Activated naive CD4-positive, alpha-beta T cell treated with anti-CD3 and anti-CD28 coated beads for 36 hours (primary cell): Measurements from ENCODE around the gene FLVCR2. TPM values are rescaled to one million over a fixed set of nuclear protein-coding genes. Genes with fewer than 3 reads are reported as not detected.

Experiments
- CTCF ChIA-PET: fragments of 350-600 bp; sonication (Branson Sonifier 250); formaldehyde crosslinking; loops from one replicate; lab custom pipeline; 2021; ENCODE audit warnings: antibody characterized with exemption; lab: Charles Lee
- DNase-seq: peaks from one replicate; pipeline ENCODE4 v3.0.0-alpha.2; 2020
- H3K27ac Mint-ChIP-seq: one replicate; pipeline ENCODE4 v1.8.0; 2021; ENCODE audit warnings: mild to moderate bottlenecking, mixed read lengths
- H3K27me3 Mint-ChIP-seq: one replicate; pipeline ENCODE4 v1.8.0; 2021; ENCODE audit warnings: low read depth, mixed read lengths
- H3K36me3 Mint-ChIP-seq: one replicate; pipeline ENCODE4 v1.8.0; 2021; ENCODE audit warnings: low read depth, mixed read lengths
- H3K4me1 Mint-ChIP-seq: one replicate; pipeline ENCODE4 v1.8.0; 2021; ENCODE audit warnings: low read depth, mixed read lengths
- H3K4me3 Mint-ChIP-seq: one replicate; pipeline ENCODE4 v1.8.0; 2021; ENCODE audit warnings: mild to moderate bottlenecking, moderate library complexity, mixed read lengths
- H3K9me3 Mint-ChIP-seq: one replicate; pipeline ENCODE4 v1.8.0; 2021; ENCODE audit warnings: mixed read lengths
- intact Hi-C: fragments of 100-400 bp; cut with micrococcal nuclease; formaldehyde crosslinking; loops from one replicate; pipeline ENCODE4 v1.15.1; 2023
- total RNA-seq, 2 experiments: library from RNA; stranded (reverse); gene quantifications; one replicate each; pipeline ENCODE4 v1.2.3, GENCODE V29; 2021

Gene FLVCR2
- total RNA-seq, 2 experiments from 2014 or later = 5.8 to 10.4 TPM

- H3K27me3 Mint-ChIP-seq = no peaks in the 10 kb centered on the region
- intact Hi-C loops = loop anchor here (1.0 to 5.0 kb wide), 4 partner anchors 16 to 1499 kb away; partner anchors contain the start of gene TMED10
- no peaks in the 10 kb centered on the region for H3K9me3 Mint-ChIP-seq
- H3K27ac Mint-ChIP-seq = peak overlapping the region; percentile 99
- CTCF ChIA-PET = interaction anchor here (0.9 to 9.4 kb wide), 7 partner anchors 9 to 54 kb away, joined by 3 to 79 read pairs (median 6); partner anchors contain the start of gene BATF
- peaks cover 73% of the 10 kb centered on the region for H3K36me3 Mint-ChIP-seq
- H3K4me3 Mint-ChIP-seq = peak overlapping the region; percentile 65
- DNase-seq = no peak
- H3K4me1 Mint-ChIP-seq = peaks cover 86% of the 10 kb centered on the region
Observed at GRCh38 chr14:75543253-75543652, 35.2 kb upstream of the FLVCR2 start.

- Mint-ChIP-seq H3K4me3 (peak overlapping the region; percentile 26), H3K9me3 (no peaks in the 10 kb centered on the region), H3K27me3 (no peaks in the 10 kb centered on the region), H3K27ac (peak overlapping the region; percentile 99), H3K4me1 (peaks cover 86% of the 10 kb centered on the region), H3K36me3 (peaks cover 72% of the 10 kb centered on the region)
- intact Hi-C loops = loop anchor here (1.0 to 5.0 kb wide), 4 partner anchors 16 to 1499 kb away; partner anchors contain the start of gene TMED10
- DNase-seq = no peak
- CTCF ChIA-PET = interaction anchor here (0.6 to 9.4 kb wide), 5 partner anchors 17 to 41 kb away, joined by 3 to 79 read pairs (median 12); partner anchors contain the start of gene BATF
Observed at GRCh38 chr14:75543786-75544185, 34.6 kb upstream of the FLVCR2 start.

- Mint-ChIP-seq H3K36me3 (peaks cover 59% of the 10 kb centered on the region), H3K9me3 (no peaks in the 10 kb centered on the region), H3K4me3 (no peak overlapping the region), H3K4me1 (peaks cover 75% of the 10 kb centered on the region), H3K27me3 (no peaks in the 10 kb centered on the region), H3K27ac (peak overlapping the region; percentile 56)
- CTCF ChIA-PET = interaction anchor here (9.4 kb wide), 1 partner anchor 15 kb away, joined by 79 read pairs; no protein-coding TSS in a partner anchor
- intact Hi-C loops = no loop called here
- peak; percentile 1 for DNase-seq
Observed at GRCh38 chr14:75545907-75546306, 32.5 kb upstream of the FLVCR2 start.

GRCh38 chr14:75547552-75548250 lies 30.7 kb upstream of the FLVCR2 start:
- H3K4me1 Mint-ChIP-seq = peaks cover 59% of the 10 kb centered on the region
- H3K4me3 Mint-ChIP-seq = no peak overlapping the region
- no peaks in the 10 kb centered on the region for H3K9me3 Mint-ChIP-seq
- H3K27me3 Mint-ChIP-seq = no peaks in the 10 kb centered on the region
- H3K36me3 Mint-ChIP-seq = peaks cover 43% of the 10 kb centered on the region
- CTCF ChIA-PET = interaction anchor here (0.9 to 9.4 kb wide), 2 partner anchors 14 to 19 kb away, joined by 3 to 79 read pairs; no protein-coding TSS in a partner anchor
- peak; percentile 4 for DNase-seq
- intact Hi-C loops = no loop called here
- H3K27ac Mint-ChIP-seq = peak overlapping the region; percentile 73

- Mint-ChIP-seq H3K27ac (peak overlapping the region; percentile 73), H3K36me3 (peaks cover 41% of the 10 kb centered on the region), H3K4me1 (peaks cover 55% of the 10 kb centered on the region), H3K4me3 (no peak overlapping the region), H3K9me3 (no peaks in the 10 kb centered on the region), H3K27me3 (no peaks in the 10 kb centered on the region)
- DNase-seq = no peak
- intact Hi-C loops = no loop called here
- CTCF ChIA-PET = interaction anchor here (0.9 to 2.2 kb wide), 4 partner anchors 11 to 31 kb away, joined by 3 to 13 read pairs (median 4); no protein-coding TSS in a partner anchor
Observed at GRCh38 chr14:75548544-75548943, 29.9 kb upstream of the FLVCR2 start.

- H3K4me3 Mint-ChIP-seq = no peak overlapping the region
- H3K36me3 Mint-ChIP-seq = peaks cover 38% of the 10 kb centered on the region
- peak overlapping the region; percentile 77 for H3K27ac Mint-ChIP-seq
- DNase-seq = peak; percentile 58
- CTCF ChIA-PET = interaction anchor here (0.9 to 2.2 kb wide), 4 partner anchors 11 to 31 kb away, joined by 3 to 13 read pairs (median 4); no protein-coding TSS in a partner anchor
- intact Hi-C loops = no loop called here
- no peaks in the 10 kb centered on the region for H3K9me3 Mint-ChIP-seq
- H3K27me3 Mint-ChIP-seq = no peaks in the 10 kb centered on the region
- H3K4me1 Mint-ChIP-seq = peaks cover 52% of the 10 kb centered on the region
Observed at GRCh38 chr14:75549169-75549568, 29.3 kb upstream of the FLVCR2 start.

GRCh38 chr14:75551021-75551420 lies 27.4 kb upstream of the FLVCR2 start:
- Mint-ChIP-seq H3K4me3 (no peak overlapping the region), H3K36me3 (peaks cover 25% of the 10 kb centered on the region), H3K9me3 (no peaks in the 10 kb centered on the region), H3K27ac (peak overlapping the region; percentile 2), H3K4me1 (peaks cover 50% of the 10 kb centered on the region), H3K27me3 (no peaks in the 10 kb centered on the region)
- DNase-seq = no peak
- intact Hi-C loops = no loop called here
- CTCF ChIA-PET = interaction anchor here (2.3 kb wide), 1 partner anchor 10 kb away, joined by 12 read pairs; no protein-coding TSS in a partner anchor

- CTCF ChIA-PET = interaction anchor here (0.7 to 2.3 kb wide), 6 partner anchors 8 to 66 kb away, joined by 3 to 12 read pairs (median 4); no protein-coding TSS in a partner anchor
- Mint-ChIP-seq H3K27me3 (no peaks in the 10 kb centered on the region), H3K4me1 (peaks cover 37% of the 10 kb centered on the region), H3K9me3 (peaks cover 4% of the 10 kb centered on the region), H3K27ac (no peak overlapping the region), H3K4me3 (no peak overlapping the region), H3K36me3 (peaks cover 11% of the 10 kb centered on the region)
- no peak for DNase-seq
- intact Hi-C loops = no loop called here
Observed at GRCh38 chr14:75553157-75553556, 25.3 kb upstream of the FLVCR2 start.

GRCh38 chr14:75553761-75554364 lies 24.6 kb upstream of the FLVCR2 start:
- Mint-ChIP-seq H3K4me1 (peaks cover 36% of the 10 kb centered on the region), H3K27me3 (no peaks in the 10 kb centered on the region)

GRCh38 chr14:75554482-75554881 lies 23.9 kb upstream of the FLVCR2 start:
- peaks cover 37% of the 10 kb centered on the region for H3K4me1 Mint-ChIP-seq
- no peaks in the 10 kb centered on the region for H3K27me3 Mint-ChIP-seq
- intact Hi-C loops = no loop called here
- no peak overlapping the region for H3K27ac Mint-ChIP-seq
- peaks cover 4% of the 10 kb centered on the region for H3K9me3 Mint-ChIP-seq
- H3K36me3 Mint-ChIP-seq = peaks cover 9% of the 10 kb centered on the region
- no peak for DNase-seq
- no peak overlapping the region for H3K4me3 Mint-ChIP-seq
- CTCF ChIA-PET = interaction anchor here (1.1 kb wide), 1 partner anchor 23 kb away, joined by 3 read pairs; no protein-coding TSS in a partner anchor

More at GRCh38 chr14:75553761-75554364, 24.6 kb upstream of the FLVCR2 start:
- no peak overlapping the region for H3K4me3 Mint-ChIP-seq
- no peak overlapping the region for H3K27ac Mint-ChIP-seq
- peaks cover 9% of the 10 kb centered on the region for H3K36me3 Mint-ChIP-seq
- peaks cover 4% of the 10 kb centered on the region for H3K9me3 Mint-ChIP-seq
- DNase-seq = no peak
- CTCF ChIA-PET = interaction anchor here (0.7 to 1.2 kb wide), 3 partner anchors 12 to 67 kb away, joined by 3 to 6 read pairs (median 3); no protein-coding TSS in a partner anchor
- intact Hi-C loops = no loop called here

- peak overlapping the region; percentile 60 for H3K27ac Mint-ChIP-seq
- H3K4me1 Mint-ChIP-seq = peaks cover 62% of the 10 kb centered on the region
- H3K27me3 Mint-ChIP-seq = no peaks in the 10 kb centered on the region
- no peak for DNase-seq
- CTCF ChIA-PET = no interaction called here
- intact Hi-C loops = no loop called here
- H3K4me3 Mint-ChIP-seq = no peak overlapping the region
- peaks cover 6% of the 10 kb centered on the region for H3K36me3 Mint-ChIP-seq
- H3K9me3 Mint-ChIP-seq = peaks cover 8% of the 10 kb centered on the region
Observed at GRCh38 chr14:75558440-75558839, 20.0 kb upstream of the FLVCR2 start.

- H3K4me3 Mint-ChIP-seq = no peak overlapping the region
- peaks cover 59% of the 10 kb centered on the region for H3K4me1 Mint-ChIP-seq
- no peak for DNase-seq
- peak overlapping the region; percentile 97 for H3K27ac Mint-ChIP-seq
- intact Hi-C loops = loop anchor here (1.0 kb wide), 2 partner anchors 16 to 37 kb away; partner anchors contain the start of gene BATF
- CTCF ChIA-PET = interaction anchor here (0.5 to 4.2 kb wide), 9 partner anchors 10 to 1547 kb away, joined by 3 to 88 read pairs (median 4); partner anchors contain the start of gene BATF
- peaks cover 8% of the 10 kb centered on the region for H3K9me3 Mint-ChIP-seq
- H3K36me3 Mint-ChIP-seq = peaks cover 6% of the 10 kb centered on the region
- no peaks in the 10 kb centered on the region for H3K27me3 Mint-ChIP-seq
Observed at GRCh38 chr14:75559045-75559444, 19.4 kb upstream of the FLVCR2 start.
